Thoracic aorta (tissue), 2 donors: ENCODE data around the gene TCF19. TPM values are rescaled to one million over a fixed set of nuclear protein-coding genes. Genes with fewer than 3 reads are reported as not detected.
"Not testable (repeated sequence)": the region's sequence is repeated elsewhere in the genome, so short reads cannot be mapped to it uniquely, and the experiment has no call there.

Experiments used
- ATAC-seq: fragments of 150-250 bp; one replicate; pipeline ENCODE4 v1.8.0; 2017; ENCODE audit warnings: low read depth; ENCODE audit not compliant: insufficient number of reproducible peaks, low FRiP score
- DNase-seq: peaks from one replicate; pipeline ENCODE4 v3.0.0-alpha.2; 2020; ENCODE audit warnings: low spot score
- H3K27ac ChIP-seq, 2 donors: fragments of 200-600 bp; sonication (generic); 1 replicate in 1 of 2; 2 replicates in 1 of 2; pipeline ENCODE4 v1.5.1; 2016; ENCODE audit warnings: mild to moderate bottlenecking in 2 of 2, moderate library complexity in 2 of 2
- H3K27me3 ChIP-seq: fragments of 200-600 bp; sonication (generic); replicated peaks from 2 replicates; pipeline ENCODE4 v1.6.0; 2016; ENCODE audit warnings: mild to moderate bottlenecking; ENCODE audit not compliant: insufficient read depth
- H3K36me3 ChIP-seq: fragments of 200-600 bp; sonication (generic); one replicate; pipeline ENCODE4 v1.5.1; 2016
- H3K4me1 ChIP-seq, 2 donors: fragments of 200-600 bp; sonication (generic); 1 replicate in 1 of 2; 2 replicates in 1 of 2; pipeline versions ENCODE4 v1.5.1 to v1.6.0; 2016; ENCODE audit warnings: low read depth in 2 of 2, mild to moderate bottlenecking in 1 of 2; ENCODE audit not compliant: control insufficient read depth in 1 of 2
- H3K4me3 ChIP-seq: fragments of 200-600 bp; sonication (generic); 2 replicates; pipeline ENCODE4 v1.5.1; 2016; ENCODE audit warnings: mild to moderate bottlenecking
- H3K9me3 ChIP-seq: fragments of 200-600 bp; sonication (generic); 2 replicates; pipeline ENCODE4 v1.5.1; 2016
- total RNA-seq, 2 donors: library from RNA; depleted of rRNA; stranded (reverse); fragments of >200 nt; gene quantifications; one replicate each; pipeline versions ENCODE4 v1.1.0 to v1.2.3, GENCODE V29; 2016
- TF ChIP-seq, protein P1 (sequence below): fragments of 200-600 bp; sonication (generic); IDR thresholded peaks from one replicate; pipeline ENCODE4 v1.5.1; 2019; ENCODE audit warnings: antibody characterized with exemption

The TCF19 gene
- total RNA-seq, 2 donors from 2014 or later, result 1.6 to 15.7 TPM

DNA sequence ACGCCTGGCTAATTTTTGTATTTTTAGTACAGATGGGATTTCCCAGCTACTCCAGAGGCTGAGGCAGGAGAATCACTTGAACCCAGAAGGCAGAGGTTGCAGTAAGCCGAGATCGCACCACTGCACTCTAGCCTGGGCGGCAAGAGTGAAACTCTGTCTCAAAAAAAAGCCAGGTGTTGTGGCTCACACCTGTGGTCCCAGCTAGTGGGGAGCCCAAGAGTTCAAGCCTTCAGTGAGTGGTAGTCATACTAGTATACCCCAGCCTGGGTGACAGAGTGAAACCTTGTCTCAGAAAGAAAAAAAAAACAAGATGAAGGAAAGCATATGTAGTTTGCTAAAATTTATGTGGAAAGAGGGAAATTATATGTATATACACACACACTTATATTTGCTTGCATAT, 32.1 kb downstream of the TCF19 start:
- H3K36me3 ChIP-seq, result no peaks in the 10 kb centered on the region
- no peak overlapping the region for H3K4me3 ChIP-seq
- TF ChIP-seq, protein P1, sequence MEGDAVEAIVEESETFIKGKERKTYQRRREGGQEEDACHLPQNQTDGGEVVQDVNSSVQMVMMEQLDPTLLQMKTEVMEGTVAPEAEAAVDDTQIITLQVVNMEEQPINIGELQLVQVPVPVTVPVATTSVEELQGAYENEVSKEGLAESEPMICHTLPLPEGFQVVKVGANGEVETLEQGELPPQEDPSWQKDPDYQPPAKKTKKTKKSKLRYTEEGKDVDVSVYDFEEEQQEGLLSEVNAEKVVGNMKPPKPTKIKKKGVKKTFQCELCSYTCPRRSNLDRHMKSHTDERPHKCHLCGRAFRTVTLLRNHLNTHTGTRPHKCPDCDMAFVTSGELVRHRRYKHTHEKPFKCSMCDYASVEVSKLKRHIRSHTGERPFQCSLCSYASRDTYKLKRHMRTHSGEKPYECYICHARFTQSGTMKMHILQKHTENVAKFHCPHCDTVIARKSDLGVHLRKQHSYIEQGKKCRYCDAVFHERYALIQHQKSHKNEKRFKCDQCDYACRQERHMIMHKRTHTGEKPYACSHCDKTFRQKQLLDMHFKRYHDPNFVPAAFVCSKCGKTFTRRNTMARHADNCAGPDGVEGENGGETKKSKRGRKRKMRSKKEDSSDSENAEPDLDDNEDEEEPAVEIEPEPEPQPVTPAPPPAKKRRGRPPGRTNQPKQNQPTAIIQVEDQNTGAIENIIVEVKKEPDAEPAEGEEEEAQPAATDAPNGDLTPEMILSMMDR, result no peak
- H3K27ac ChIP-seq, result no peak overlapping the region
- H3K27me3 ChIP-seq, result no peaks in the 10 kb centered on the region
- ATAC-seq (no peak), DNase-seq (no peak)
- H3K9me3 ChIP-seq, result no peaks in the 10 kb centered on the region
- no peaks in the 10 kb centered on the region for H3K4me1 ChIP-seq

DNA sequence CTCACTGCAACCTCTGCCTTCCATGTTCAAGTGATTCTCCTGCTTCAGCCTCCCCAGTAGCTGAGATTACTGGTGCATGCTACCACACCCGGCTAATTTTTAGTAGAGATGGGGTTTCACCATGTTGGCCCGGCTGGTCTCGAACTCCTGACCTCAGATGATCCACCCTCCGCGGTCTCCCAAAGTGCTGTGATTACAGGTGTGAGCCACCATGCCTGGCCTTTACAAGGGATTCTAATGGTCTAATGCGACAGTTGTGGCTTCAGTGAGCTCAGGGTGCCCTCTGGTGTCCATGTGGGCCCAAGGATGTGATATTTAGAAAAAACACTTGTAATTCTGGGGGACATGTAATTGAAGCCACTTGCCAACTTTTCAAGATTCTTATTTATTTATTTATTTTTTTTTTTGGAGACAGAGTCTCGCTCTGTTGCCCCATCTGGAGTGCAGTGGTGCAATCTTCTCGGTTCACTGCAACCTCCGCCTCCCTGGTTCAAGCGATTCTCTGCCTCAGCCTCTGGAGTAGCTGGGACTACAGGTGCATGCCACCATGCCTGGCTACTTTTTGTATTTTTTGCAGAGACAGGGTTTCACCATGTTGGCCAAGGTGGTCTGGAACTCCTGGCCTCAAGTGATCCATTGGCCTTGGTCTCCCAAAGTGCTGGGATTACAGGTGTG, 34.2 kb downstream of the TCF19 start:
- ATAC-seq, H3K4me3 ChIP-seq, H3K9me3 ChIP-seq, H3K27me3 ChIP-seq, H3K27ac ChIP-seq, H3K36me3 ChIP-seq, DNase-seq, H3K4me1 ChIP-seq: not testable (repeated sequence)
- TF ChIP-seq, protein P1, result peak; percentile 50

GRCh38 chr6:31193206-31193605, 34.8 kb downstream of the TCF19 start:
- Histone ChIP-seq H3K27me3 (no peaks in the 10 kb centered on the region), H3K4me3 (no peak overlapping the region), H3K27ac (no peak overlapping the region), H3K4me1 (peaks cover 0 to 6% of the 10 kb centered on the region in 2 donors), H3K36me3 (no peaks in the 10 kb centered on the region), H3K9me3 (no peaks in the 10 kb centered on the region)
- DNase-seq (no peak), ATAC-seq (no peak)
- TF ChIP-seq, protein P1, result no peak

DNA sequence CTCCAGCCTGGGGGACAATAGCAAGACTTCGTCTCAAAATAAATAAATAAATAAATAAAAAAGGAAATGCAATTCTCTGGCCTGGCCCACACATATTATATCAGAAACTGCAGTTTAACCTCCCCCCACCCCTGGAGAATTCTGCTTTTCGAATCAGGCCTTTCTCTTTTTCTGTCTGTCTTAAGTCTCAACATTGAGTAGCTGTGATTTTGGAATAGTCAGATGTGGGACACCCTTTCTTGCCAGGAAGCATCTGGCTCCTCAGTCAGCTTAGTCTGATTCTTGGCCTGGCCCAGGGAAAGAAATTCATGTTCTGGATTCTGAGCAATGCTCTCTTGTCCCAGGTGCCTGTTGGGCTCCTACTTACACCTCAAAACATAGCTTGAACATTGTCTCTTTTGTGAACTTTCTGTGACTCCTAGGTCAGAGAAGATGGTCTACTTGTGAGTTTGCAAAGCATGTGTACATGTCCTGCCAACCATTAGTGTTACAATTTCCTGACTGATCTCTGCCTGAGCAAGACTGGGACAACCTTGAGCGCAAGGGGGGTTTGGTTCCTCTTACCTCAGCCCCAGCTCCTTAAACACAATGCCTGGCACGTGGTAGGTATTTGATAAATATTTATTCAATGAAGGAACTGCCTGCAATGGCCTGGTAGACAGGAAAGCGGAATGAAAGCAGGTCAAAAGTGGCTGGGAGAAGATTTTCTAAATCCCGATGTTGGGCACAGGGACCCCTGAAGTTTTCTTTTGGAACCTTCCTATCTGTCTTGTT, 35.9 kb downstream of the TCF19 start:
- no peak for ATAC-seq

GRCh38 chr6:31195308-31195979, 37.1 kb downstream of the TCF19 start:
- not testable (repeated sequence) for H3K27me3 ChIP-seq, H3K4me1 ChIP-seq, H3K9me3 ChIP-seq, DNase-seq, H3K36me3 ChIP-seq, H3K4me3 ChIP-seq, ATAC-seq, H3K27ac ChIP-seq

More for the DNA sequence above, 35.9 kb downstream of the TCF19 start:
- Histone ChIP-seq H3K36me3 (no peaks in the 10 kb centered on the region), H3K9me3 (no peaks in the 10 kb centered on the region), H3K4me3 (no peak overlapping the region), H3K27me3 (no peaks in the 10 kb centered on the region), H3K27ac (no peak overlapping the region), H3K4me1 (peaks cover 5 to 9% of the 10 kb centered on the region in 2 donors)
- no peak for DNase-seq
- TF ChIP-seq, protein P1, result no peak

DNA sequence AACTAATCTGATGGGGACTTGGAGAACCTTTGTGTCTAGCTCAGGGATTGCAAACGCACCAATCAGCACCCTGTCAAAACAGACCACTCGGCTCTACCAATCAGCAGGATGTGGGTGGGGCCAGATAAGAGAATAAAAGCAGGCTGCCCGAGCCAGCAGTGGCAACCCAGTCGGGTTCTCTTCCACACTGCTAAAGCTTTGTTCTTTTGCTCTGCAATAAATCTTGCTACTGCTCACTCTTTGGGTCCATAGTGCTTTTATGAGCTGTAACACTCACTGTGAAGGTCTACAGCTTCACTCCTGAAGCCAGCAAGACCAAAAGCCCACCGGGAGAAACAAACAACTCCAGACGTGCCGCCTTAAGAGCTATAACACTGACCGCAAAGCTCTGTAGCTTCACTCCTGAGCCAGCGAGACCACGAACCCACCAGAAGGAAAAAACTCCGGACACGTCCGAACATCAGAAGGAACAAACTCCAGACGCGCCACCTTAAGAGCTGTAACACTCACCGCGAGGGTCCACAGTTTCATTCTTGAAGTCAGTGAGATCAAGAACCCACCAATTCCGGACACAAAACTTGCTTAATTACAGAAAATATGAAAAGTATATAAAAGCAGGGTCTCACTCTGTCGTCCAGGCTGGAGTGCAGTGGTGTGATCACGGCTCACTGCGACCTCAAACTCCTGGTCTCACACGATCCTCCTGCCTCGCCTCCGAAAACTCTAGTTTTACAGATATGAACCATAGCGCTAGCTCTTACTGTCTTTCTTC, 38.0 kb downstream of the TCF19 start:
- not testable (repeated sequence) for H3K36me3 ChIP-seq, DNase-seq, H3K27me3 ChIP-seq, H3K4me1 ChIP-seq, H3K9me3 ChIP-seq
- Histone ChIP-seq H3K27ac (peak overlapping the region in 1 of 2 donors; percentile 93), H3K4me3 (peak overlapping the region; percentile 85)
- peak; percentile 1 for ATAC-seq
